Measurements from ENCODE around the gene RPS18.

GRCh38 chr6:33276581-33276863 lies 4.6 kb downstream of the RPS18 start:
- TF ChIP-seq, protein P1, sequence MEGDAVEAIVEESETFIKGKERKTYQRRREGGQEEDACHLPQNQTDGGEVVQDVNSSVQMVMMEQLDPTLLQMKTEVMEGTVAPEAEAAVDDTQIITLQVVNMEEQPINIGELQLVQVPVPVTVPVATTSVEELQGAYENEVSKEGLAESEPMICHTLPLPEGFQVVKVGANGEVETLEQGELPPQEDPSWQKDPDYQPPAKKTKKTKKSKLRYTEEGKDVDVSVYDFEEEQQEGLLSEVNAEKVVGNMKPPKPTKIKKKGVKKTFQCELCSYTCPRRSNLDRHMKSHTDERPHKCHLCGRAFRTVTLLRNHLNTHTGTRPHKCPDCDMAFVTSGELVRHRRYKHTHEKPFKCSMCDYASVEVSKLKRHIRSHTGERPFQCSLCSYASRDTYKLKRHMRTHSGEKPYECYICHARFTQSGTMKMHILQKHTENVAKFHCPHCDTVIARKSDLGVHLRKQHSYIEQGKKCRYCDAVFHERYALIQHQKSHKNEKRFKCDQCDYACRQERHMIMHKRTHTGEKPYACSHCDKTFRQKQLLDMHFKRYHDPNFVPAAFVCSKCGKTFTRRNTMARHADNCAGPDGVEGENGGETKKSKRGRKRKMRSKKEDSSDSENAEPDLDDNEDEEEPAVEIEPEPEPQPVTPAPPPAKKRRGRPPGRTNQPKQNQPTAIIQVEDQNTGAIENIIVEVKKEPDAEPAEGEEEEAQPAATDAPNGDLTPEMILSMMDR (IDR thresholded peaks at IDR 0.05), result no peak
- no peak for TF ChIP-seq POLR2A (IDR thresholded peaks at IDR 0.05)
